KOPT-K1 (cell line): ENCODE measurements around the gene CCDC14.
"Not testable (repeated sequence)": the region's sequence is repeated elsewhere in the genome, so short reads cannot be mapped to it uniquely, and the experiment has no call there.

ENCODE experiments used
- H3K27ac ChIP-seq: fragments of 200-600 bp; sonication (generic); 2 replicates; pipeline ENCODE4 v1.5.1; 2016; ENCODE audit warnings: antibody characterized with exemption, mild to moderate bottlenecking, low read depth, low read length; ENCODE audit not compliant: poor library complexity, severe bottlenecking
- H3K36me3 ChIP-seq: fragments of 200-600 bp; sonication (generic); 2 replicates; pipeline ENCODE4 v1.5.1; 2017; ENCODE audit warnings: antibody characterized with exemption, mild to moderate bottlenecking, low read length, moderate library complexity; ENCODE audit not compliant: insufficient read depth
- H3K9me3 ChIP-seq: fragments of 200-600 bp; sonication (generic); 2 replicates; pipeline ENCODE4 v1.5.1; 2017; ENCODE audit warnings: antibody characterized with exemption, low read length, mild to moderate bottlenecking; ENCODE audit not compliant: insufficient read depth, poor library complexity, severe bottlenecking

Gene CCDC14, protein sequence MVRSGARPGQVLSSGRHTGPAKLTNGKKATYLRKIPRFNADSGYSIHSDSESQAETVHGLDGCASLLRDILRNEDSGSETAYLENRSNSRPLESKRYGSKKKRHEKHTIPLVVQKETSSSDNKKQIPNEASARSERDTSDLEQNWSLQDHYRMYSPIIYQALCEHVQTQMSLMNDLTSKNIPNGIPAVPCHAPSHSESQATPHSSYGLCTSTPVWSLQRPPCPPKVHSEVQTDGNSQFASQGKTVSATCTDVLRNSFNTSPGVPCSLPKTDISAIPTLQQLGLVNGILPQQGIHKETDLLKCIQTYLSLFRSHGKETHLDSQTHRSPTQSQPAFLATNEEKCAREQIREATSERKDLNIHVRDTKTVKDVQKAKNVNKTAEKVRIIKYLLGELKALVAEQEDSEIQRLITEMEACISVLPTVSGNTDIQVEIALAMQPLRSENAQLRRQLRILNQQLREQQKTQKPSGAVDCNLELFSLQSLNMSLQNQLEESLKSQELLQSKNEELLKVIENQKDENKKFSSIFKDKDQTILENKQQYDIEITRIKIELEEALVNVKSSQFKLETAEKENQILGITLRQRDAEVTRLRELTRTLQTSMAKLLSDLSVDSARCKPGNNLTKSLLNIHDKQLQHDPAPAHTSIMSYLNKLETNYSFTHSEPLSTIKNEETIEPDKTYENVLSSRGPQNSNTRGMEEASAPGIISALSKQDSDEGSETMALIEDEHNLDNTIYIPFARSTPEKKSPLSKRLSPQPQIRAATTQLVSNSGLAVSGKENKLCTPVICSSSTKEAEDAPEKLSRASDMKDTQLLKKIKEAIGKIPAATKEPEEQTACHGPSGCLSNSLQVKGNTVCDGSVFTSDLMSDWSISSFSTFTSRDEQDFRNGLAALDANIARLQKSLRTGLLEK

DNA sequence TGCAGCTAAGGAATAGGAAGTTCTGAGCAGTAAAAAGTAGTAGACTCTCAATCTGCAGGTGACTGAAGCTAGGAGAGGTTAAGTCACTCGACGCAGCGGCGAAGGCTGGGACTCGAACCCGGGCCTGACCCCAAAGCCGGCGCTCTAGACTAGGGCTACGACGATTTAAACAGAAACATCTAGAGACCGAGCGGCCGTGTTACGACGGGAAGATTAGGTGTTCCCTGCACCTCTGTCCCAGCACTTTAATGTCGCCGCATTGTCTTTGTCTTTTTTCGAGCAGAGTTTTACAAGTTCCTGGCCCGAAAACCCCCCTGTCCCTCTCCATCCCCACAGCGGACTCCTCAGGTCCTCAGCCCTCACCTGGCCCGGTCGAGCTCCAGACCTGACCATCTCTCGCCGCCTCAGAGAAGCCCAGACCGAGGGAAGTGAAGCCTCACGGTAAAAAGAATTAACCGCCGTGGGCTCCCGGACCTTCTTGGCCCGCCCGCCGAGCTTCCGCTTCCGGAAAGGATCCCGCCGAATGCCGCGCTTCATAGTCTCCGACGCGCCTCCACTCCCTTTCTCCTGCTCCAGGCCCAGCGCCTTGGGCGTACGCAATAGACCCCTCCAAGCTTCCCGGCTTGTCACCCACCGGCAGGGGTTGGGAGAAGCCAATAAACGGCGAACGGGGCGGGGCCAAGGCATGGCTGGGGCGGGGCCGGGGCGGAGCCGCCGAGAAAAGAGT is at the start of gene CCDC14:
Gene CCDC14, minus strand, starts transcription at position 449 of the 727 bp plus-strand sequence. Its CDS starts 56 bp downstream, at position 393.
- Histone ChIP-seq H3K27ac (peak within 1 kb of the TSS; percentile 68), H3K36me3 (peaks cover 6% of the 10 kb centered on the region), H3K9me3 (no peaks in the 10 kb centered on the region)

DNA sequence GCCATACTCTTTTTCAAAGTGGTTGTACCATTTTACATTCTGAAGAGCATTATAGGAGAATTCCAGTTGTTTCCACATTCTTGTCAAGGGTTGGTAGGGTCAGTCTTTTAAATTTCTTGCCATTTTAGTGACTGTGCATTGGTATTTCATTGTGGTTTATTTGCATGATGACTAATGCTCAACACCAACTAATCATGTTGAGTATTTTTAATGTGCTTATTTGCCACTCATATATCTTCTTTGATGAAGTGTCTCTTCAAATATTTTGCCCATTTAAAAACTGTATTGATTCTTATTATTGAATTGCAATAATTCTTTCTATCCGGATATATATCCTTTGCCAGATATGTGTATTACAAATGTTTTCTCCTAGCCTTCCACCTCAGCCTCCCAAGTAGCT is 47.3 kb upstream of the CCDC14 start:
- not testable (repeated sequence) for H3K9me3 ChIP-seq, H3K36me3 ChIP-seq

GRCh38 chr3:124007186-124007585 is 46.2 kb upstream of the CCDC14 start:
- no peaks in the 10 kb centered on the region for H3K9me3 ChIP-seq
- H3K36me3 ChIP-seq = no peaks in the 10 kb centered on the region
- H3K27ac ChIP-seq = no peak overlapping the region

More for the DNA sequence above, 47.3 kb upstream of the CCDC14 start:
- H3K27ac ChIP-seq = not testable (repeated sequence)

- not testable (repeated sequence) for H3K36me3 ChIP-seq, H3K9me3 ChIP-seq, H3K27ac ChIP-seq
Observed at GRCh38 chr3:124002405-124003079, 41.5 kb upstream of the CCDC14 start.

DNA sequence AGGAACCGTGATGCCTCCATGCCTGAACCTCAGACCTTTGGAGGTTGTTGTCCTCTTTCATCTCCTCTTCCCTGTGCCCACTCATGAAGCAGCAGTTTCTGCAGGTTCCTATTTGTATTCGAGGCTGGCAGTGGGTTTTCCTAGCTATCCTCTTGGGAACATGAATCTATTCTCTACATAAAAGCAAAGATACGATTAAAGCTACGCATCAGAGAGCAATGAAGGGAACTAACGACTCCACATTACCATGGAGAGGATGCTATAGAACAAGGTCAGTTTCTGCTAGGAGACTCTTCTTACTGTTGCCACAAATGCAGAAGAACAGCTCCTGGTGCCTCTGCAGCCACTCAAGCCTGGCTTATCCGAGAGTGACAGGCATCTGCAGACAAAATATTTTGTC is 40.3 kb upstream of the CCDC14 start:
- not testable (repeated sequence) for H3K27ac ChIP-seq, H3K9me3 ChIP-seq, H3K36me3 ChIP-seq

- peaks cover 10% of the 10 kb centered on the region for H3K9me3 ChIP-seq
- H3K27ac ChIP-seq = no peak overlapping the region
Observed at GRCh38 chr3:123997543-123997942, 36.5 kb upstream of the CCDC14 start.

DNA sequence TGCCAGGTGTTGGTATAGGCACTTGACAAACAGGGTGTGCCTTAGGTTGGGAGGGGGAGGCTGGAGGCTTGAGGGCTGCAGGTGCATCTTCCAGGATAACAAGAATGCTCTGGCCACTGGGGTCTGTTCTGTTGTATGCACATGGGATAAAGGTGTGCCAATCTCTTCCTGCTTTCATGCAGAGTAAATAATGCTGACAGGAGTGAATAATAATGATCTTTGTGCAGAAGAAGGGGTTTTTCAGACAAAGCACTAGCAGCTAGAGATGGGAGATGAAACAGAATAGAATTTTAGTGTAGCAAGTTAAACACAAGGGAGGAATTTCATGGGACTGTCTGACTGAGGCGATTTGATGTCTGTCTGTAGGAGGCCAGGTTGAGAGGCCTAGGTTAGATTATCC is 32.8 kb upstream of the CCDC14 start:
- no peak overlapping the region for H3K27ac ChIP-seq
- no peaks in the 10 kb centered on the region for H3K36me3 ChIP-seq
- H3K9me3 ChIP-seq = peaks cover 10% of the 10 kb centered on the region

More at GRCh38 chr3:123997543-123997942, 36.5 kb upstream of the CCDC14 start:
- no peaks in the 10 kb centered on the region for H3K36me3 ChIP-seq

DNA sequence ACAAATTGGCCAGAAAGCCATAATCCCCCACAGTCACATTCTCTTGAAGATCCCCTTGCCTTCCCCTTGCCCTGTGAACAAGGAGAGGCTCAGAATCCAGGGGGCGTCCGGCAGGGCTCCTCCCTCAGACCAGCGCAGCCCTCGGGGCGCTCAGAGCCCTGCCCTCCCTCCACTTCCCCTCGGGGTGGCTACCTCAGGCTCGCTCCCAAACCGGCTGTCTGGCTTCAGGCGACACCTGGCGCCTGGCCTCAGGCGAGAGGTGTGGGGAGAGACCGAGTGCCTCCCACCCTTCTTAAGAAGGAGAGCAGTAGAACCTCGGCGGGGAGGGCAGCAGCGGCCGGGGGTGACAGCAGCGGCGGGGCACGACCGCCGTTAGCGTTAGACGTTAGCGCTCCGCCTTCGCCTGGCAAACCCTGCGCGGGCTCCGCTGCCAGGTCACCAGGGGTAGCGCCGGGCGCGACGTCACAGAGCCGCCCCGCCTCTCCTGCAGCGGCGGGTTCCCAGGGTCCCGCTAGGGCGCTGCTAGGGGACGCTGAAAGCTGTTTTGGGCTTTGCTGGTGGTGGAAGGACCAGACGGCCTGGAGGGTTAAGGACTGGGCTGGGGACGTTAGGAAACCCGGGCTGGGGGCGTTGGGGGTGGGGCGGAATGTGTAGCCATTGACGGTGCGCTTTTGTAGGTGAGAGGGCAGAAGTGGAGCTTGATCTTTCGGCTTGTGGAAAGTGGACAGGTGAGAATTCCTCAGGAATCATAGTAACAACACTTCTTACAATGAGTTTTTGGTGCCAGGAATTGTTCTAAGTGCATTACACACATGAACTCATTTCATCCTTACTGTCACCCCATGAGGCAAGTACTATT is 30.9 kb upstream of the CCDC14 start, which contains the start of gene ROPN1:
Gene ROPN1, minus strand, starts transcription at position 395 of the 859 bp plus-strand sequence. CDS start 11,643 bp downstream, outside the sequence.
- not testable (repeated sequence) for H3K9me3 ChIP-seq, H3K27ac ChIP-seq, H3K36me3 ChIP-seq

- H3K27ac ChIP-seq = no peak overlapping the region
- no peaks in the 10 kb centered on the region for H3K36me3 ChIP-seq
- no peaks in the 10 kb centered on the region for H3K9me3 ChIP-seq
Observed at GRCh38 chr3:123986427-123986826, 25.4 kb upstream of the CCDC14 start.

DNA sequence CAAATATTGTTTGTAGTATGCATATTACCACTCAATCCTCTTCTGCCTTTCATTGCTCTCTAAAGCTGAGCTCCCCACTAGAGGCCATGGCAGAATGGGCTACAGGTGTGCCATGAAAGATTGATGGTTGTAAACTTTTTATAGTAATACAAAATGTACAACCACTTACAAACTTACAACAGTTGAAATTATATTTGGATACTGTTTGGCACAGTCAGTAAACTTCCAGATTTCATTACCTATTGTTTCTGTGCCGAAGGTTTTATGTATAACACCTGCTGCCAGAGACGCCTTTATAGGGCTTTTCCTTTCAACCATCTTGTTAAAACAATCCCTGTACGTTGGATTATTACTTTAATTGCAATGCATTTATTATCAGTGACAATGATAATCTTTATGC is 23.9 kb upstream of the CCDC14 start:
- Histone ChIP-seq H3K36me3 (no peaks in the 10 kb centered on the region), H3K27ac (no peak overlapping the region)

DNA sequence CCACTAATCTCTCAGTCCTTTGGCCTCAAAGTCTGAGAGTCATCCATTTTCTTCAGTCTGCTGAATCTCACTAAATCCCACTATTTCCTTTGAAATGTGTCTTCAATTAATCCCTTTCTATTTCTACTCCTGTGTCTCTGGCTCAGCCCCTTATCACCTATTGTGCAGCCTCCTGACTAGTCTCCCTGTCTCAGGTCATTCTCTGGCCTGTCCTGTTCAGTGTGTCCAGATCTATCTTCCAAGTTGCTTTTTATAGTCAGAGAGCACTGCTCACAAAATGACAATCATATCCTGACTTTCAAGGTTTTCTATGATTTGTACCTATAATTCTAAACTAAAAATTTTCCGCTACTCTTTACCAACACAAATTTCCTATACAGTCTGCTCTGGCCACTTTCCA is 23.3 kb upstream of the CCDC14 start:
- no peak overlapping the region for H3K27ac ChIP-seq
- no peaks in the 10 kb centered on the region for H3K9me3 ChIP-seq
- H3K36me3 ChIP-seq = no peaks in the 10 kb centered on the region

More for the DNA sequence above, 23.9 kb upstream of the CCDC14 start:
- no peaks in the 10 kb centered on the region for H3K9me3 ChIP-seq

DNA sequence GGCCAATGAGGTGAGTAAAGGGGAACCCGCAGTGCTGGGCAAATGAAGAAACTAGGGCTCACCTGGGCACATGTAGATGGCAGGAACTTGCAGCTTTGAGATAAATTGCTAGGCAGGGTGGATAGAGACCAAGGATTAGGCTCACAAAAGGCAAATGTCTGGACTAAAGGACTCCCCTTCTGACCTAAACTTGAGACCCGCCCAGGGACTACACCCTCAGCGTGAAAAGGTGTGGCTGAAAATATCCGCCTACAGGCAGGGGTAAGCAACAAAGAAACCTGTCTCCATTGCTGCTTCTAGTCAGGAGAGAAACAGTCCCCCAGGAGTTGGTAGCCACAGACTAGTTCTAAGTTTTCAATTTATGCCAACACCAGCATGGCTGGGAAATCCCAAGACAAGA is 20.3 kb upstream of the CCDC14 start:
- not testable (repeated sequence) for H3K9me3 ChIP-seq, H3K36me3 ChIP-seq, H3K27ac ChIP-seq

GRCh38 chr3:123980539-123980938 is 19.5 kb upstream of the CCDC14 start:
- H3K27ac ChIP-seq = no peak overlapping the region
- H3K36me3 ChIP-seq = no peaks in the 10 kb centered on the region
- no peaks in the 10 kb centered on the region for H3K9me3 ChIP-seq
